ENCODE measurements around the gene PTBP3. TPM values are rescaled to one million over a fixed set of nuclear protein-coding genes. Genes with fewer than 3 reads are reported as not detected.

PTBP3 gene
- polyA plus RNA-seq, 2 donors: 15.8 to 23.7 TPM

GRCh38 chr9:112361601-112362000 lies 28.2 kb upstream of the PTBP3 start:
- H3K27me3 ChIP-seq (ENCODE audit: control insufficient read depth in 1 of 2, insufficient read depth in 2 of 2, low read length in 2 of 2): no peaks in the 10 kb centered on the region
- WGBS, 2 donors: 12 to 15% methylated on average over 4 of the region's 4 CpGs
- no peak overlapping the region for H3K4me3 ChIP-seq (ENCODE audit: low read depth in 1 of 2, low read length in 2 of 2)
- H3K4me1 ChIP-seq (ENCODE audit: control insufficient read depth in 2 of 2, insufficient read depth in 2 of 2, low read length in 1 of 2): peaks cover 0 to 3% of the 10 kb centered on the region in 2 donors
- H3K9me3 ChIP-seq (ENCODE audit: control insufficient read depth in 2 of 2, insufficient read depth in 1 of 2, low read depth in 1 of 2, low read length in 1 of 2): peaks cover 2% of the 10 kb centered on the region in 2 donors
- H3K36me3 ChIP-seq (ENCODE audit: control insufficient read depth in 2 of 2, insufficient read depth in 2 of 2, low read length in 1 of 2): no peaks in the 10 kb centered on the region
- no peak overlapping the region for H3K27ac ChIP-seq (ENCODE audit: low read depth in 2 of 2, low read length in 1 of 2)

DNA sequence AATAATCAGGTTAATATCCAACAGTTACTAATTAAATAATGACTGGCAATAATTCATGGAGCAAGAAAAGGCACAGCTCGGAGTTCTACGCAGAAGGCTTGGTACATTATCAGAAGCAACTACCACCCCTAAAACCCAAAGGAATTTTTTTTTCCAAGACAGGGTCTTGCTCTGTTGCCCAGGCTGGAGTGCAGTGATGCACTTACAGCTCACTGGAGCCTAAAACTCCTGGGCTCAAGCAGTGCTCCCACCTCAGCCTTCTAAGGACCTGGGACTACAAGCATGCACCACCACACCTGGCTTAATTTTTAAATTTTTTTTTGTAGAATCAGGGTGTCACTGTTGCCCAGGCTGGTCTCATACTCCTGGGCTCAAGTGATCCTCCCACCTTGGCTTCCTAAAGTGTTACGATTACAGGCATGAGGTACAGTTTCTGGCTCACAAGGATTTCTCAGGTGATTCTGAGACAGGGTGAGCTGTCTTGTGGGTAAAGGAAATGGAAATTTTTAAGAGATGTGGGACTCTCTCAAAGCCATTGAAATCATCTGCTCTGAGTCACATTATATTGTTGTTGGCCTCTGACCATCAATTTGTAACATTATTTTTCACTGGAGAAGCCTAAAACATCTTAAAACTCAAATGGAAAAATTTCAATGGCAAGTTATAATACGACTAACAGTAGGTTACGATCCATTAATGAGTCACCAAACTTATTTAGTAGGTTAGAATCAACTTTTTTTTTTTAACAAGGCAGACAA lies 26.8 kb upstream of the PTBP3 start:
- no peaks in the 10 kb centered on the region for H3K36me3 ChIP-seq (ENCODE audit: control insufficient read depth in 2 of 2, insufficient read depth in 2 of 2, low read length in 1 of 2)
- 72 to 74% methylated on average over 5 of the region's 5 CpGs for WGBS, 2 donors
- no peak overlapping the region for H3K4me3 ChIP-seq (ENCODE audit: low read depth in 1 of 2, low read length in 2 of 2)

GRCh38 chr9:112355427-112355897 lies 22.0 kb upstream of the PTBP3 start:
- WGBS, 2 donors: 75 to 85% methylated on average over 8 of the region's 8 CpGs
- Histone ChIP-seq H3K36me3 (ENCODE audit: control insufficient read depth in 2 of 2, insufficient read depth in 2 of 2, low read length in 1 of 2) (no peaks in the 10 kb centered on the region), H3K4me1 (ENCODE audit: control insufficient read depth in 2 of 2, insufficient read depth in 2 of 2, low read length in 1 of 2) (no peaks in the 10 kb centered on the region), H3K27me3 (ENCODE audit: control insufficient read depth in 1 of 2, insufficient read depth in 2 of 2, low read length in 2 of 2) (no peaks in the 10 kb centered on the region), H3K27ac (ENCODE audit: low read depth in 2 of 2, low read length in 1 of 2) (no peak overlapping the region), H3K9me3 (ENCODE audit: control insufficient read depth in 2 of 2, insufficient read depth in 1 of 2, low read depth in 1 of 2, low read length in 1 of 2) (no peaks in the 10 kb centered on the region), H3K4me3 (ENCODE audit: low read depth in 1 of 2, low read length in 2 of 2) (no peak overlapping the region)

More for the DNA sequence above, 26.8 kb upstream of the PTBP3 start:
- Histone ChIP-seq H3K27me3 (ENCODE audit: control insufficient read depth in 1 of 2, insufficient read depth in 2 of 2, low read length in 2 of 2) (no peaks in the 10 kb centered on the region), H3K4me1 (ENCODE audit: control insufficient read depth in 2 of 2, insufficient read depth in 2 of 2, low read length in 1 of 2) (no peaks in the 10 kb centered on the region), H3K27ac (ENCODE audit: low read depth in 2 of 2, low read length in 1 of 2) (no peak overlapping the region), H3K9me3 (ENCODE audit: control insufficient read depth in 2 of 2, insufficient read depth in 1 of 2, low read depth in 1 of 2, low read length in 1 of 2) (no peaks in the 10 kb centered on the region)

DNA sequence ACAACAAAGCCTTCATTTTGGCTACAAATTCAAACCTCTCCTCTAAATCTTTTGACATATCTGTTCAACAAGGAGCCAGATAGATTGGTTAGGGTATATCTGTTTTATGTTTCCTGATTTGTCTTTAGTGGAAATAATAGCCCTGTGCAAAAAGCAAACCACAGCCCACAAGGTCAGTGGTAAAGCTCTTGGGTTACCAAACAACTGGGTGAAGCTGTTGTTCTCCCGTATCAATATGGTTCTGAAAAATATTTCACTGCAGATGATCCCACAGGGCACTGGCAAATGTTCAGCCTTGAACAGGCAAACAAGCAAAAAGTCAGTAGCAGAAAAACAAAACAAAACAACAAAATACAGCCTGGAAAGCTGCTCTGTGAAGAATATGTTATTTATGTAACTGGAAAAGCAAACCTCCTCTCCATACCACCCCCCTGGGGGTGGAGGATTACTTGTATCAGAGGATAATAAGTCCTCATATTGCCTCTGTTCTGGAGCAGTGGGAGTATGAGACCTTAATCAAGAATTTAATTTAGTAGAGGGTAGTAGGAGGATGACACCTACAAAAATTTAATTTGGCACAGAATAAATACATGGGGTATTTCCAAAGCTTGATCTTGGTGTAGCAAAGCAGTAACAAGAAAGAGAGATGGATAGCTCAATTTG lies 20.8 kb upstream of the PTBP3 start:
- H3K4me3 ChIP-seq (ENCODE audit: low read depth in 1 of 2, low read length in 2 of 2): no peak overlapping the region
- no peaks in the 10 kb centered on the region for H3K36me3 ChIP-seq (ENCODE audit: control insufficient read depth in 2 of 2, insufficient read depth in 2 of 2, low read length in 1 of 2)
- H3K9me3 ChIP-seq (ENCODE audit: control insufficient read depth in 2 of 2, insufficient read depth in 1 of 2, low read depth in 1 of 2, low read length in 1 of 2): no peaks in the 10 kb centered on the region
- H3K4me1 ChIP-seq (ENCODE audit: control insufficient read depth in 2 of 2, insufficient read depth in 2 of 2, low read length in 1 of 2): no peaks in the 10 kb centered on the region
- no peaks in the 10 kb centered on the region for H3K27me3 ChIP-seq (ENCODE audit: control insufficient read depth in 1 of 2, insufficient read depth in 2 of 2, low read length in 2 of 2)
- 65 to 71% methylated on average over 1 of the region's 1 CpG for WGBS, 2 donors
- no peak overlapping the region for H3K27ac ChIP-seq (ENCODE audit: low read depth in 2 of 2, low read length in 1 of 2)

DNA sequence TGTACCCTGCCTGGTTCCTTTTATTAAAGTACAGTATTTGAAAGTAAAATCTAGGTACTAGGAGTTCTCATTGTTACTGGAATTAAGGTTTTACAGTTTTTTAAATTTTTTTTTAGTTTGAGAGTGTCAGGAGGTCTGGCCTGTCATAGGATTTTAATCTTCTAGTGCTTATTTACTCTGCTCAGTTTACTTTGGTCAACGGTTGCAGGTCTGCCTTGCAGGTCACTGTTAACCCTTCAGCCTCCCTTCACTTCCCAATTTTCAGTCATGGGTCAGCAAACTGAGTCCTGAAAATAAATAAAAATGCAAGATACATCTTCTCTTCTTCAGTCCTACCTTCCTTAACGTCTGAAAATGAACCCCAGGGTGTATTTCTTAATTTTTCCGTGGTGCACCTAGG lies 18.8 kb upstream of the PTBP3 start:
- WGBS, 2 donors: 58 to 63% methylated on average over 3 of the region's 3 CpGs
- Histone ChIP-seq H3K27me3 (ENCODE audit: control insufficient read depth in 1 of 2, insufficient read depth in 2 of 2, low read length in 2 of 2) (no peaks in the 10 kb centered on the region), H3K27ac (ENCODE audit: low read depth in 2 of 2, low read length in 1 of 2) (no peak overlapping the region), H3K9me3 (ENCODE audit: control insufficient read depth in 2 of 2, insufficient read depth in 1 of 2, low read depth in 1 of 2, low read length in 1 of 2) (no peaks in the 10 kb centered on the region), H3K36me3 (ENCODE audit: control insufficient read depth in 2 of 2, insufficient read depth in 2 of 2, low read length in 1 of 2) (no peaks in the 10 kb centered on the region), H3K4me3 (ENCODE audit: low read depth in 1 of 2, low read length in 2 of 2) (no peak overlapping the region), H3K4me1 (ENCODE audit: control insufficient read depth in 2 of 2, insufficient read depth in 2 of 2, low read length in 1 of 2) (no peaks in the 10 kb centered on the region)

DNA sequence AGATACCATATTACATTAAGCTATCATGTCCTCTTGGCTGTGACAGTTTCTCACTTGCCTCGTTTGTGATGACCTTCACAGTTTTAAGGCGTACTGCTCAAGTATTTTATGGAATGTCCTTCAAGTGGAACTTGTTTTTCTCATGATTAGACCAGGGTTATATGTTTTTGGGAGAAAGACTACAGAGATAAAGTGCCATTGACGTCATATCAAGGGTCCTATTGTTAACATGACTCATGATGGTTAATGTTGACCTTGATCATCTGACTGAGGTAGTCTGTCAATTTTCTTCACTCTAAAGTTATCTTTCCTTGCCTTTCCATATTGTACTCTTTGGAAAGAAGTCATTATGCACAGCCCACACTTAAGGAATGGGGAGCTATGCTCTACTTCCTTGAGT lies 17.8 kb upstream of the PTBP3 start:
- WGBS, 2 donors: 64 to 79% methylated on average over 3 of the region's 3 CpGs
- H3K27ac ChIP-seq (ENCODE audit: low read depth in 2 of 2, low read length in 1 of 2): no peak overlapping the region
- H3K27me3 ChIP-seq (ENCODE audit: control insufficient read depth in 1 of 2, insufficient read depth in 2 of 2, low read length in 2 of 2): no peaks in the 10 kb centered on the region
- H3K36me3 ChIP-seq (ENCODE audit: control insufficient read depth in 2 of 2, insufficient read depth in 2 of 2, low read length in 1 of 2): no peaks in the 10 kb centered on the region
- H3K9me3 ChIP-seq (ENCODE audit: control insufficient read depth in 2 of 2, insufficient read depth in 1 of 2, low read depth in 1 of 2, low read length in 1 of 2): no peaks in the 10 kb centered on the region
- no peaks in the 10 kb centered on the region for H3K4me1 ChIP-seq (ENCODE audit: control insufficient read depth in 2 of 2, insufficient read depth in 2 of 2, low read length in 1 of 2)
- H3K4me3 ChIP-seq (ENCODE audit: low read depth in 1 of 2, low read length in 2 of 2): no peak overlapping the region

- WGBS, 2 donors: 64 to 67% methylated on average over 4 of the region's 4 CpGs
- Histone ChIP-seq H3K27ac (ENCODE audit: low read depth in 2 of 2, low read length in 1 of 2) (peak overlapping the region; percentile 33 to 45), H3K4me3 (ENCODE audit: low read depth in 1 of 2, low read length in 2 of 2) (peak overlapping the region in 1 of 2 donors; percentile 32)
Measured at GRCh38 chr9:112349008-112349333, 15.6 kb upstream of the PTBP3 start.

GRCh38 chr9:112348257-112349007 lies 15.0 kb upstream of the PTBP3 start:
- Histone ChIP-seq H3K9me3 (ENCODE audit: control insufficient read depth in 2 of 2, insufficient read depth in 1 of 2, low read depth in 1 of 2, low read length in 1 of 2) (no peaks in the 10 kb centered on the region), H3K4me3 (ENCODE audit: low read depth in 1 of 2, low read length in 2 of 2) (peak overlapping the region; percentile 21 to 32), H3K27ac (ENCODE audit: low read depth in 2 of 2, low read length in 1 of 2) (peak overlapping the region; percentile 45 to 54), H3K4me1 (ENCODE audit: control insufficient read depth in 2 of 2, insufficient read depth in 2 of 2, low read length in 1 of 2) (no peaks in the 10 kb centered on the region), H3K36me3 (ENCODE audit: control insufficient read depth in 2 of 2, insufficient read depth in 2 of 2, low read length in 1 of 2) (no peaks in the 10 kb centered on the region), H3K27me3 (ENCODE audit: control insufficient read depth in 1 of 2, insufficient read depth in 2 of 2, low read length in 2 of 2) (no peaks in the 10 kb centered on the region)
- 27 to 28% methylated on average over 19 of the region's 19 CpGs for WGBS, 2 donors

More at GRCh38 chr9:112349008-112349333, 15.6 kb upstream of the PTBP3 start:
- H3K9me3 ChIP-seq (ENCODE audit: control insufficient read depth in 2 of 2, insufficient read depth in 1 of 2, low read depth in 1 of 2, low read length in 1 of 2): no peaks in the 10 kb centered on the region
- no peaks in the 10 kb centered on the region for H3K4me1 ChIP-seq (ENCODE audit: control insufficient read depth in 2 of 2, insufficient read depth in 2 of 2, low read length in 1 of 2)
- H3K27me3 ChIP-seq (ENCODE audit: control insufficient read depth in 1 of 2, insufficient read depth in 2 of 2, low read length in 2 of 2): no peaks in the 10 kb centered on the region
- H3K36me3 ChIP-seq (ENCODE audit: control insufficient read depth in 2 of 2, insufficient read depth in 2 of 2, low read length in 1 of 2): no peaks in the 10 kb centered on the region

DNA sequence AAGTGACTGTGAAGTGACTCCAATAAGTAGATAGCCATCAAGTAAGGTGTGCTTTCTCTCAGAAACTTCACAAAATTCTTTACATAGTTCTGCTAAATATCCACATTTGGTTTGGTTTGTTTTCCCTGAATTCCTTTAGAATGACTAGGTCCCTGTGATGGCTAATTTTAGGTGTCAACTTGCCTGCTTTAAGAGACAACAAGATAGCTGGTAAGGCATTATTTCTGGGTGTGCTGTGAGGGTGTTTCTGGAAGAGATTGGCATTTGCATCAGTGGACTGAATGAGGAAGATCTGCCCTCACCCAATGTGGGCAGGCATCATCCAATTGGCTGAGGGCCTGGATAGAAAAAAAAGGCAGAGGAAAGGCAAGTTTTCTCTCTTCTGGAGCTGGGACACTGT lies 8.3 kb upstream of the PTBP3 start:
- Histone ChIP-seq H3K27ac (ENCODE audit: low read depth in 2 of 2, low read length in 1 of 2) (no peak overlapping the region), H3K9me3 (ENCODE audit: control insufficient read depth in 2 of 2, insufficient read depth in 1 of 2, low read depth in 1 of 2, low read length in 1 of 2) (no peaks in the 10 kb centered on the region), H3K4me3 (ENCODE audit: low read depth in 1 of 2, low read length in 2 of 2) (no peak overlapping the region), H3K27me3 (ENCODE audit: control insufficient read depth in 1 of 2, insufficient read depth in 2 of 2, low read length in 2 of 2) (no peaks in the 10 kb centered on the region), H3K36me3 (ENCODE audit: control insufficient read depth in 2 of 2, insufficient read depth in 2 of 2, low read length in 1 of 2) (no peaks in the 10 kb centered on the region), H3K4me1 (ENCODE audit: control insufficient read depth in 2 of 2, insufficient read depth in 2 of 2, low read length in 1 of 2) (no peaks in the 10 kb centered on the region)
